K562 (cell line): ENCODE measurements around the gene MFAP3. TPM values are rescaled to one million over a fixed set of nuclear protein-coding genes. Genes with fewer than 3 reads are reported as not detected.

Experiments used
- ATAC-seq: fragments of 200-7000 bp; cut with Tn5 transposase; 3 replicates; pipeline ENCODE4 v1.9.1; 2020; ENCODE audit warnings: moderate library complexity
- BruUV-seq: library from RNA; stranded (reverse); fragments of 400-500 nt; replicated peaks from 2 replicates; lab custom pipeline; 2021; lab: Mats Ljungman, UMichigan
- CTCF ChIA-PET: fragments of 300-600 bp; formaldehyde crosslinking; extraction: SDS; loops from one replicate; lab custom pipeline; 2021; ENCODE audit warnings: low intra/inter-chr PET ratio; lab: Yijun Ruan, JAX
- POLR2A ChIA-PET: fragments of 300-600, 350-650 bp; sonication (Branson Sonifier 250); formaldehyde crosslinking; extraction: SDS; loops from one replicate; lab custom pipeline; 2021; ENCODE audit warnings: antibody characterized with exemption, inconsistent platforms; lab: Yijun Ruan, JAX
- DNase-seq, 4 experiments: peaks; one replicate each; pipeline versions ENCODE4 v3.0.0 to v3.0.0-alpha.2; 2011 to 2018; ENCODE audit warnings: low spot score in 3 of 4, mixed read lengths in 3 of 4; ENCODE audit errors: extremely low read depth in 1 of 4
- FAIRE-seq: peaks from 2 replicates; lab custom pipeline; 2011; peaks lifted over from hg19 to GRCh38; lab: Jason Lieb, UNC
- H2AFZ ChIP-seq: 2 replicates; pipeline ENCODE4 v1.6.0; 2011; ENCODE audit warnings: low read depth, low read length, control low read depth, inconsistent platforms
- H3K27ac ChIP-seq: fragments of 200-600 bp; 3 replicates; pipeline ENCODE4 v1.8.0; 2011; ENCODE audit warnings: low read depth, mild to moderate bottlenecking, control low read depth, inconsistent platforms, low read length, moderate library complexity, mixed read lengths; ENCODE audit errors: extremely low read depth
- H3K27me3 ChIP-seq, 2 experiments: fragments of 300-600 bp in 1 of 2; 2 replicates in 1 of 2; 3 replicates in 1 of 2; pipeline versions ENCODE4 v1.6.0 to v1.8.0; 2011; ENCODE audit warnings: inconsistent platforms in 2 of 2, low read length in 2 of 2, mild to moderate bottlenecking in 1 of 2, mixed read lengths in 1 of 2, moderate library complexity in 1 of 2; ENCODE audit not compliant: control insufficient read depth in 2 of 2, insufficient read depth in 2 of 2
- H3K36me3 ChIP-seq: fragments of 300-600 bp; 3 replicates; pipeline ENCODE4 v1.8.0; 2011; ENCODE audit warnings: mild to moderate bottlenecking, low read length, inconsistent platforms; ENCODE audit not compliant: control insufficient read depth, insufficient read depth
- H3K4me1 ChIP-seq, 2 experiments: fragments of 200-600 bp in 1 of 2; replicated peaks in 1 of 2; 2 replicates in 1 of 2; 3 replicates in 1 of 2; pipeline versions ENCODE4 v1.5.1 to v1.8.0; 2011; ENCODE audit warnings: inconsistent platforms in 2 of 2, low read length in 2 of 2, mild to moderate bottlenecking in 1 of 2, mixed read lengths in 1 of 2, moderate library complexity in 1 of 2; ENCODE audit not compliant: control insufficient read depth in 2 of 2, insufficient read depth in 2 of 2
- H3K4me2 ChIP-seq: 2 replicates; pipeline ENCODE4 v1.6.1; 2011; ENCODE audit warnings: low read length, control low read depth, inconsistent platforms, mixed read lengths; ENCODE audit not compliant: insufficient read depth
- H3K4me3 ChIP-seq: fragments of 200-600 bp; sonication (generic), shearing (Covaris generic); 2 replicates; pipeline ENCODE4 v1.5.1; 2016; ENCODE audit warnings: control low read depth, inconsistent platforms
- H3K79me2 ChIP-seq: fragments of 200-600 bp; 3 replicates; pipeline ENCODE4 v1.8.0; 2011; ENCODE audit warnings: low read length, inconsistent platforms; ENCODE audit not compliant: control insufficient read depth, insufficient read depth
- H3K9ac ChIP-seq, 2 experiments: 2 replicates each; pipeline versions ENCODE4 v1.6.0 to v1.6.1; 2011; ENCODE audit warnings: low read depth in 2 of 2, low read length in 2 of 2, control low read depth in 1 of 2, inconsistent platforms in 1 of 2, mild to moderate bottlenecking in 1 of 2, mixed read lengths in 1 of 2; ENCODE audit not compliant: insufficient read depth in 1 of 2
- H3K9me1 ChIP-seq: one replicate; pipeline ENCODE4 v1.6.0; 2011; ENCODE audit warnings: inconsistent platforms, mild to moderate bottlenecking, low read length, moderate library complexity; ENCODE audit not compliant: control insufficient read depth, insufficient read depth
- H3K9me3 ChIP-seq: replicated peaks from 2 replicates; pipeline ENCODE4 v1.5.1; 2011; ENCODE audit warnings: low read depth, low read length, inconsistent platforms; ENCODE audit not compliant: control insufficient read depth, insufficient read depth
- H4K20me1 ChIP-seq: replicated peaks from 2 replicates; pipeline ENCODE4 v1.6.1; 2011; ENCODE audit warnings: low read length, inconsistent platforms, mixed read lengths; ENCODE audit not compliant: control insufficient read depth, insufficient read depth
- DDX20 ChIP-seq: fragments of 450-650 bp; IDR thresholded peaks from 2 replicates; pipeline ENCODE4 v1.6.1; 2016; ENCODE audit warnings: missing genetic modification characterization, low read depth, mild to moderate bottlenecking, missing compliant biosample characterization, moderate library complexity
- ETV1 ChIP-seq: fragments of 450-650 bp; conservative IDR thresholded peaks from 2 replicates; pipeline ENCODE4 v1.6.1; 2016; ENCODE audit warnings: missing genetic modification characterization, control low read depth, low read depth, missing compliant biosample characterization
- LCOR ChIP-seq: sonication (generic); formaldehyde crosslinking; IDR thresholded peaks from 2 replicates; pipeline ENCODE4 v1.8.0; 2022; ENCODE audit warnings: mild to moderate bottlenecking, missing genetic modification reagents
- POLR2B ChIP-seq: fragments of 450-650 bp; IDR thresholded peaks from 2 replicates; pipeline ENCODE4 v1.6.1; 2018; ENCODE audit warnings: low read depth; ENCODE audit not compliant: partially characterized antibody
- RBM15 ChIP-seq: fragments of 200-400 bp; formaldehyde crosslinking; IDR thresholded peaks from 2 replicates; pipeline ENCODE4 v1.6.1; 2018; ENCODE audit warnings: mild to moderate bottlenecking, low read length, moderate library complexity; ENCODE audit not compliant: insufficient read depth
- SMAD1 ChIP-seq: fragments of 150-350 bp; IDR thresholded peaks from 2 replicates; pipeline ENCODE4 v1.6.1; 2014; ENCODE audit warnings: low read length, low read depth; ENCODE audit not compliant: partially characterized antibody
- ZNF583 ChIP-seq: fragments of 250-450 bp; sonication (Bioruptor Pico); IDR thresholded peaks from 2 replicates; pipeline ENCODE4 v1.4.0; 2020
- WGBS: fragments of 100-300 bp; shearing (Covaris generic); methylation state at CpG from one replicate; pipeline ENCODE4 v1.1.6; 2016; ENCODE audit warnings: low coverage, mixed read lengths; ENCODE audit not compliant: insufficient coverage; ENCODE audit errors: missing lambda C conversion rate; 5-methylcytosine and 5-hydroxymethylcytosine counted together
- in situ Hi-C: fragments of 300-500 bp; cut with MboI; formaldehyde crosslinking; loops from 4 replicates; pipeline ENCODE4 v1.15.0; 2018; ENCODE audit warnings: inconsistent platforms, mixed read lengths
- intact Hi-C: fragments of 100-400 bp; cut with micrococcal nuclease; formaldehyde crosslinking; loops from 2 replicates; pipeline ENCODE4 v1.14.2; 2022
- polyA plus RNA-seq, 8 experiments: library from polyadenylated mRNA; depleted of rRNA in 4 of 8; stranded (reverse) in 5 of 8; unstranded in 3 of 8; fragments of >200 nt; fragmentation: Nextera tagmentation in 2 of 8; fragmentation: Illumina TruSeq in 1 of 8; extraction: Ambion mirVana in 2 of 8; extraction: Trizol in 1 of 8; gene quantifications; 2 replicates each; pipeline versions ENCODE4 v1.2.1 to v1.2.3, GENCODE V29; 2011 to 2014; ENCODE audit warnings: inconsistent platforms in 1 of 8, missing spikeins in 1 of 8
- total RNA-seq, 7 experiments: library from RNA; depleted of rRNA in 6 of 7; stranded (reverse); fragments of >200 nt in 6 of 7; fragmentation: Illumina TruSeq in 2 of 7; extraction: Trizol in 2 of 7; gene quantifications; 2 replicates each; pipeline versions ENCODE4 v1.2.1 to v1.2.3, GENCODE V29; 2011 to 2021; ENCODE audit warnings: low replicate concordance in 1 of 7
- TF ChIP-seq, protein P1 (sequence below), 2 experiments: fragments of 450-650 bp; formaldehyde crosslinking in 1 of 2; IDR thresholded peaks; 2 replicates each; pipeline versions ENCODE4 v1.4.0 to v1.6.1; 2014 to 2020; ENCODE audit warnings: mild to moderate bottlenecking in 2 of 2, borderline replicate concordance in 1 of 2, low read depth in 1 of 2
- TF ChIP-seq, protein P2 (sequence below): fragments of 450-650 bp; IDR thresholded peaks from 2 replicates; pipeline ENCODE4 v1.6.1; 2016; ENCODE audit warnings: antibody characterized with exemption

MFAP3 gene
- total and polyA plus RNA-seq, 9 of the 15 experiments (the other 6 are each of a cell fraction or from before 2014, with no cell fraction given): 9.5 to 39.1 (median 20.7) TPM

DNA sequence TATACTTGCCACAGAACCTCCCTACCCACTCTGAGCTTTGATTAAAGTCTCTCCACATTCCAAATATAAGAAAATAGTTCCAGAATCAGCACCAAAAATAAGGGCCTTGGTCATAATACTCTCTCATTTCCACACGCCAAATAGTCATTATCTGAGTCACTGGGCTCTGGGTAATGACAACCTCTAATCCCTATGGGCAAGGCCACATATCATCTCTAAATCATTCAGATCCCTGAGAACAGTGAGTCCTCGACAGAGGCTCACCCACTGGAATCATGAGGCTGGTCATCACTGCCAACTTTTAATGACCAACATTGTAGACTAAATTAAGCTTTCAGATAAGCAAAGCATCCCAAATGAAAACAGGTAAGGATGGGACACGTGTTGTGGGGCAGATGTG, 28.1 kb upstream of the MFAP3 start:
- Histone ChIP-seq H3K4me2 (no peak overlapping the region), H3K9me1 (no peaks in the 10 kb centered on the region), H3K27me3 (no peaks in the 10 kb centered on the region), H3K4me3 (no peak overlapping the region), H3K79me2 (no peaks in the 10 kb centered on the region), H3K27ac (no peak overlapping the region), H4K20me1 (no peaks in the 10 kb centered on the region), H3K9me3 (no peaks in the 10 kb centered on the region), H3K9ac (no peak overlapping the region), H2AFZ (no peak overlapping the region), H3K36me3 (no peaks in the 10 kb centered on the region), H3K4me1 (no peaks in the 10 kb centered on the region)
- FAIRE-seq (no peak), DNase-seq (no peak), ATAC-seq (no peak)
- intact Hi-C loops (no loop called here), in situ Hi-C loops (no loop called here)
- ChIA-PET CTCF (no interaction called here), POLR2A (interaction anchor here (0.5 kb wide), 1 partner anchor 197 kb away, joined by 5 read pairs; no protein-coding TSS in a partner anchor)
- no TSS peak for BruUV-seq
- 25% methylated on average over 3 of the region's 3 CpGs for WGBS
- TF ChIP-seq LCOR (no peak), ZNF583 (no peak), POLR2B (no peak), RBM15 (no peak), SMAD1 (no peak), ETV1 (tag) (no peak), DDX20 (tag) (no peak)
- TF ChIP-seq, protein P1, sequence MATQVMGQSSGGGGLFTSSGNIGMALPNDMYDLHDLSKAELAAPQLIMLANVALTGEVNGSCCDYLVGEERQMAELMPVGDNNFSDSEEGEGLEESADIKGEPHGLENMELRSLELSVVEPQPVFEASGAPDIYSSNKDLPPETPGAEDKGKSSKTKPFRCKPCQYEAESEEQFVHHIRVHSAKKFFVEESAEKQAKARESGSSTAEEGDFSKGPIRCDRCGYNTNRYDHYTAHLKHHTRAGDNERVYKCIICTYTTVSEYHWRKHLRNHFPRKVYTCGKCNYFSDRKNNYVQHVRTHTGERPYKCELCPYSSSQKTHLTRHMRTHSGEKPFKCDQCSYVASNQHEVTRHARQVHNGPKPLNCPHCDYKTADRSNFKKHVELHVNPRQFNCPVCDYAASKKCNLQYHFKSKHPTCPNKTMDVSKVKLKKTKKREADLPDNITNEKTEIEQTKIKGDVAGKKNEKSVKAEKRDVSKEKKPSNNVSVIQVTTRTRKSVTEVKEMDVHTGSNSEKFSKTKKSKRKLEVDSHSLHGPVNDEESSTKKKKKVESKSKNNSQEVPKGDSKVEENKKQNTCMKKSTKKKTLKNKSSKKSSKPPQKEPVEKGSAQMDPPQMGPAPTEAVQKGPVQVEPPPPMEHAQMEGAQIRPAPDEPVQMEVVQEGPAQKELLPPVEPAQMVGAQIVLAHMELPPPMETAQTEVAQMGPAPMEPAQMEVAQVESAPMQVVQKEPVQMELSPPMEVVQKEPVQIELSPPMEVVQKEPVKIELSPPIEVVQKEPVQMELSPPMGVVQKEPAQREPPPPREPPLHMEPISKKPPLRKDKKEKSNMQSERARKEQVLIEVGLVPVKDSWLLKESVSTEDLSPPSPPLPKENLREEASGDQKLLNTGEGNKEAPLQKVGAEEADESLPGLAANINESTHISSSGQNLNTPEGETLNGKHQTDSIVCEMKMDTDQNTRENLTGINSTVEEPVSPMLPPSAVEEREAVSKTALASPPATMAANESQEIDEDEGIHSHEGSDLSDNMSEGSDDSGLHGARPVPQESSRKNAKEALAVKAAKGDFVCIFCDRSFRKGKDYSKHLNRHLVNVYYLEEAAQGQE (IDR thresholded peaks at IDR 0.05; ENCODE audit: borderline replicate concordance): no peak
- TF ChIP-seq, protein P1 (CRISPR knock-in tag; IDR thresholded peaks at IDR 0.05; ENCODE audit: low read depth): no peak
- TF ChIP-seq, protein P2, sequence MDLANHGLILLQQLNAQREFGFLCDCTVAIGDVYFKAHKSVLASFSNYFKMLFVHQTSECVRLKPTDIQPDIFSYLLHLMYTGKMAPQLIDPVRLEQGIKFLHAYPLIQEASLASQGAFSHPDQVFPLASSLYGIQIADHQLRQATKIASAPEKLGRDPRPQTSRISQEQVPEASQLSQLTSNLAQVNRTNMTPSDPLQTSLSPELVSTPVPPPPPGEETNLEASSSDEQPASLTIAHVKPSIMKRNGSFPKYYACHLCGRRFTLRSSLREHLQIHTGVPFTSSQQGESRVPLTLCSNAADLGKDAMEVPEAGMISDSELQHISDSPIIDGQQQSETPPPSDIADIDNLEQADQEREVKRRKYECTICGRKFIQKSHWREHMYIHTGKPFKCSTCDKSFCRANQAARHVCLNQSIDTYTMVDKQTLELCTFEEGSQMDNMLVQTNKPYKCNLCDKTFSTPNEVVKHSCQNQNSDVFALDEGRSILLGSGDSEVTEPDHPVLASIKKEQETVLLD: no peak
